ENCODE measurements around the gene CD7. TPM values are rescaled to one million over a fixed set of nuclear protein-coding genes. Genes with fewer than 3 reads are reported as not detected.

CD7 gene
- total RNA-seq, 4 donors from 2014 or later = 0.44 to 2.2 (median 1.8) TPM; not detected in 1

DNA sequence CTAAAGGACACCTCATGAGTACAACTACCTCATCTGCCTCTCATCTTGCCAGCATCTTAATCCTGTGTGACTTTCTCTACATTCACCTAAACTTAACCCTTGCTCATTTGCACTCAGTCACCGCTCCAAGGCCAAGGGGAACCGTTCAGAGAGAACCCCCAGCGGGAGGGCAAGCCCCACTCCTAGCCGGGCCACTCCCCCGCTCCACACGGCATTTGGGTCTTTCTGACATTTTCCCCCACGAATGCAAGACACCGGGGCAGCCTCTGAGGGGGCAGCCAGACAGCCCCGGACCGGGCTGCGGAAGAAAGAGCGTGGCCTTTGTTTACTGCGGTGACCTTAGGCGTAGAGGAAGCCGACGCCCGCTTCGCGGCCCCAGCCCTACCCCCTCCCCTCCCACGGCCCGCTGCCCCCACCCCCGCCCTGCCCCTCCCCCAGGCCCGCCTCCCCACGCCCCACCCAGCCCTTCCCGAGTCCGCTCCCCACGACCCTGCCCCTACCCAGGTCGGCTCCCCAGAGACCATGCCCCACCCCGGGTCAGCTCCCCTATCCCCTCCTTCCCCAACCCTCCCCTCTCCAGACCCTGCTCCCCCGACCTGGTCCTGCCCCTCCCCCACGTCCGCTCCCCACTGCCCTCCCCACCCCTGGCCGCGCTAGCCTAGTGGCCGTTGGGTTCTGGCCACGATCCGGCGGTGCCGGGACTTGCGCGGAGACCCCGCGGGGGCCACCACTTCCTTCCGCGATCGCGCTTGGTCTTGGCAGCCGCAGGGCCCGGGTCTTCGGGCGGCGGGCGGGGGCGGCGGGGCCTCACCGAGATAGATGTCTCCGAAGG, 44.7 kb downstream of the CD7 start:
- TF ChIP-seq, protein P1, sequence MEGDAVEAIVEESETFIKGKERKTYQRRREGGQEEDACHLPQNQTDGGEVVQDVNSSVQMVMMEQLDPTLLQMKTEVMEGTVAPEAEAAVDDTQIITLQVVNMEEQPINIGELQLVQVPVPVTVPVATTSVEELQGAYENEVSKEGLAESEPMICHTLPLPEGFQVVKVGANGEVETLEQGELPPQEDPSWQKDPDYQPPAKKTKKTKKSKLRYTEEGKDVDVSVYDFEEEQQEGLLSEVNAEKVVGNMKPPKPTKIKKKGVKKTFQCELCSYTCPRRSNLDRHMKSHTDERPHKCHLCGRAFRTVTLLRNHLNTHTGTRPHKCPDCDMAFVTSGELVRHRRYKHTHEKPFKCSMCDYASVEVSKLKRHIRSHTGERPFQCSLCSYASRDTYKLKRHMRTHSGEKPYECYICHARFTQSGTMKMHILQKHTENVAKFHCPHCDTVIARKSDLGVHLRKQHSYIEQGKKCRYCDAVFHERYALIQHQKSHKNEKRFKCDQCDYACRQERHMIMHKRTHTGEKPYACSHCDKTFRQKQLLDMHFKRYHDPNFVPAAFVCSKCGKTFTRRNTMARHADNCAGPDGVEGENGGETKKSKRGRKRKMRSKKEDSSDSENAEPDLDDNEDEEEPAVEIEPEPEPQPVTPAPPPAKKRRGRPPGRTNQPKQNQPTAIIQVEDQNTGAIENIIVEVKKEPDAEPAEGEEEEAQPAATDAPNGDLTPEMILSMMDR (IDR thresholded peaks at IDR 0.05; ENCODE audit: low read depth) = no peak

GRCh38 chr17:82271401-82271800, 46.0 kb downstream of the CD7 start:
- TF ChIP-seq, protein P1 (IDR thresholded peaks at IDR 0.05; ENCODE audit: low read depth) = no peak

GRCh38 chr17:82270651-82271050, 46.8 kb downstream of the CD7 start:
- TF ChIP-seq, protein P1 (IDR thresholded peaks at IDR 0.05; ENCODE audit: low read depth) = no peak

DNA sequence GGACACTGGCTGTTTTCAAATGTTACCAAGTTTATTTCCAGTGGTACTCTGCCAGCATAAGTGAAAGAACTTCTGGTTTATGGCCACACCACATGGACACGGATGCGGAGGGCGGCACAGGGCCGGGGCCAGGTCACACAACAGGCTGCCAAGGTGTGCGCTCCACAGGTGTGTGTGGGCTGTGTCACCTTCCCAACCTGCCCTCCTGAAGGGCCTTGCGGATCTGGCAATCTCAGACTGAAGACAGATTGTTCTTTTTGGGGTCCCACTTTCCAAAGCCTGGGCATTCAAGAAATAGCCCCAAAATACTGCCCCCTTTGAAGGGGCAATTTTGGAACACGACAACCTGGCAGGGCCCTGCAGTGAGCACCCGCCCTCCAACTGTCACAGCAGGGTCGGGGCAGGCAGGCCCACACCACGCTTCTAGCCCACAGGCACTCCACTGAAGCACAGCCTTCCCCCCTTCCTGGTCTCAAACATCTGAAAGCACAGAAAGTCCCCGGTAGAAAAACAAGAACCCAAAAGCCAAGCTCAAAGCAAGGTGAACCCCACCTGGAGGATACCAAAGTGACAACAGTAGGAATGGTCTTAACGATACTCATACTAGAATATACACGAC, 47.4 kb downstream of the CD7 start:
- TF ChIP-seq, protein P1 (IDR thresholded peaks at IDR 0.05; ENCODE audit: low read depth) = no peak

DNA sequence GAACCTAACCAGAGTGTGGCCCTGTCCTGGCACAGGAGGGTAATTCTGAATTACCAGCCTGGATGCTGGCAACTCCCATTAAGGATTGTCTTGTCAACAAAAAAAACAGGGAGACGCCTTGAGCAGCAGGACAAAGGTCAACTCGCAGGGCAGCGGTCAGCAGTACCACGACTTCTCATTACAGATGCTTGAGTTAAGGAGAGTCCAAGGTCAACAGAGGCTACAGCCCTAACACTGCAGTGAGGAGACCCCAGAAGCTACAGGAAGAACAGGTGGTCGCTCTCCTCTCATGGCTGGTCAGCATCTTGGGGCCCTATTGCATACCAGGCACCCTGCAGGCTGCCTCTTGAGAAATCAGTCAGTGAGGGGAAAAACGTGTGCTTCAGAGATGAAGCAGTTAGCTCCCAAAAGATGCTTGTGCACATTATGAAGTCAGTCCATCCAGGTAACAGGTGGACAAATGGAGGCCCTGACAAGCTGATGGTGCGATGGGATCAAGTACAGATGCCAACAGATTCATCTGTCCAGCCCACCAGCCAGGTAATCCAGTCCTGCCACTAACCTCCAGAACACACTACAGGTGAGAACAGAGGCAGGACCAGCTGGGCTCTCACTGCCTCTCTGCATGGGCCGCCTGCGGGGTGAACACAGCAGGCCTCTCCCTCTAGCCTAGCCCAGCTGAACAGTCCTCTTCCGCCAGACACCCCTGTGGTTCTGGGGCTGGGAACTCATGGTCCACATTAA, 48.1 kb downstream of the CD7 start:
- TF ChIP-seq, protein P1 (IDR thresholded peaks at IDR 0.05; ENCODE audit: low read depth) = no peak

- TF ChIP-seq, protein P1 (IDR thresholded peaks at IDR 0.05; ENCODE audit: low read depth) = no peak
Observed at GRCh38 chr17:82267575-82268379, 49.6 kb downstream of the CD7 start.

Measured in subcutaneous adipose tissue (tissue), 4 donors.